DND-41 (cell line): ENCODE results near the gene RASD2.

Source experiments
- ATAC-seq: fragments of 200-7000 bp; cut with Tn5 transposase; 3 replicates; pipeline ENCODE4 v1.9.1; 2021; ENCODE audit warnings: low read depth; ENCODE audit not compliant: insufficient read depth
- DNase-seq: peaks from one replicate; pipeline ENCODE4 v3.0.0-alpha.2; 2020
- H2AFZ ChIP-seq: 2 replicates; pipeline ENCODE4 v1.6.0; 2012; ENCODE audit warnings: low read depth, low read length
- H3K27ac ChIP-seq: 2 replicates; pipeline ENCODE4 v1.5.1; 2012; ENCODE audit warnings: low read length, inconsistent platforms
- H3K27me3 ChIP-seq: fragments of 200-600 bp; sonication (generic); 2 replicates; pipeline ENCODE4 v1.6.0; 2012; ENCODE audit warnings: low read length, mild to moderate bottlenecking, inconsistent platforms; ENCODE audit not compliant: insufficient read depth, poor library complexity
- H3K36me3 ChIP-seq: 2 replicates; pipeline ENCODE4 v1.5.1; 2012; ENCODE audit warnings: low read length, inconsistent platforms; ENCODE audit not compliant: insufficient read depth
- H3K4me1 ChIP-seq: 2 replicates; pipeline ENCODE4 v1.5.1; 2012; ENCODE audit warnings: mild to moderate bottlenecking, low read length; ENCODE audit not compliant: insufficient read depth
- H3K4me2 ChIP-seq: 2 replicates; pipeline ENCODE4 v1.6.0; 2012; ENCODE audit warnings: mild to moderate bottlenecking, moderate library complexity, low read length, inconsistent platforms; ENCODE audit not compliant: insufficient read depth
- H3K4me3 ChIP-seq, 2 experiments: fragments of 200-600 bp in 1 of 2; shearing (Covaris generic) in 1 of 2; 2 replicates each; pipeline ENCODE4 v1.5.1; 2012 to 2016; ENCODE audit warnings: inconsistent platforms in 2 of 2, low read length in 2 of 2, mild to moderate bottlenecking in 2 of 2, low read depth in 1 of 2, moderate library complexity in 1 of 2
- H3K79me2 ChIP-seq: 2 replicates; pipeline ENCODE4 v1.6.0; 2012; ENCODE audit warnings: low read length, inconsistent platforms; ENCODE audit not compliant: insufficient read depth
- H3K9ac ChIP-seq: 2 replicates; pipeline ENCODE4 v1.6.0; 2012; ENCODE audit warnings: low read depth, mild to moderate bottlenecking, inconsistent platforms, low read length, moderate library complexity
- H3K9me3 ChIP-seq: 2 replicates; pipeline ENCODE4 v1.5.1; 2012; ENCODE audit warnings: low read length, moderate library complexity, mild to moderate bottlenecking, inconsistent platforms; ENCODE audit not compliant: insufficient read depth, severe bottlenecking
- H4K20me1 ChIP-seq: 2 replicates; pipeline ENCODE4 v1.6.0; 2012; ENCODE audit warnings: low read length; ENCODE audit not compliant: insufficient read depth
- CTCF ChIP-seq: IDR thresholded peaks from 2 replicates; pipeline ENCODE4 v1.5.1; 2012; ENCODE audit warnings: borderline replicate concordance, low read length, moderate library complexity, mild to moderate bottlenecking; ENCODE audit not compliant: poor library complexity, severe bottlenecking; ENCODE audit errors: extremely low read depth
- EZH2 ChIP-seq: IDR thresholded peaks from 3 replicates; pipeline ENCODE4 v1.6.1; 2012; ENCODE audit warnings: borderline replicate concordance, low read depth, mild to moderate bottlenecking, moderate library complexity, low read length, inconsistent platforms; ENCODE audit not compliant: severe bottlenecking

RASD2 gene

GRCh38 chr22:35547987-35548721 lies 7.5 kb downstream of the RASD2 start:
- Histone ChIP-seq H3K4me2 (no peak overlapping the region), H3K36me3 (no peaks in the 10 kb centered on the region), H3K9me3 (no peaks in the 10 kb centered on the region), H2AFZ (no peak overlapping the region), H4K20me1 (peaks cover 21% of the 10 kb centered on the region; the same call in 1 of the 2 replicates), H3K9ac (no peak overlapping the region), H3K4me1 (peaks cover 13% of the 10 kb centered on the region), H3K79me2 (no peaks in the 10 kb centered on the region), H3K27me3 (peaks cover 4% of the 10 kb centered on the region), H3K27ac (no peak overlapping the region), H3K4me3 (no peak overlapping the region)
- DNase-seq (no peak), ATAC-seq (no peak)
- peak; percentile 33 for TF ChIP-seq CTCF
- TF ChIP-seq EZH2: no peak

- no peak overlapping the region for H3K9ac ChIP-seq
Measured at GRCh38 chr22:35548722-35549112, 8.1 kb downstream of the RASD2 start.

GRCh38 chr22:35549328-35549727 lies 8.7 kb downstream of the RASD2 start:
- Histone ChIP-seq H2AFZ (no peak overlapping the region), H3K4me3 (no peak overlapping the region), H3K27ac (no peak overlapping the region), H3K79me2 (no peaks in the 10 kb centered on the region), H3K36me3 (no peaks in the 10 kb centered on the region), H3K9me3 (no peaks in the 10 kb centered on the region), H3K4me1 (peaks cover 10% of the 10 kb centered on the region), H4K20me1 (peaks cover 22% of the 10 kb centered on the region; the same call in 1 of the 2 replicates), H3K27me3 (peaks cover 4% of the 10 kb centered on the region), H3K4me2 (no peak overlapping the region), H3K9ac (no peak overlapping the region)
- DNase-seq (no peak), ATAC-seq (no peak)
- TF ChIP-seq CTCF (no peak), EZH2 (no peak)

More at GRCh38 chr22:35548722-35549112, 8.1 kb downstream of the RASD2 start:
- H3K27me3 ChIP-seq: peaks cover 4% of the 10 kb centered on the region
- no peak overlapping the region for H3K27ac ChIP-seq
- H3K9me3 ChIP-seq: no peaks in the 10 kb centered on the region
- no peak overlapping the region for H3K4me3 ChIP-seq
- H2AFZ ChIP-seq: no peak overlapping the region
- DNase-seq (no peak), ATAC-seq (no peak)
- H3K4me1 ChIP-seq: peaks cover 13% of the 10 kb centered on the region
- no peaks in the 10 kb centered on the region for H3K79me2 ChIP-seq
- no peaks in the 10 kb centered on the region for H3K36me3 ChIP-seq
- H3K4me2 ChIP-seq: no peak overlapping the region
- peaks cover 22% of the 10 kb centered on the region; the same call in 1 of the 2 replicates for H4K20me1 ChIP-seq
- TF ChIP-seq CTCF (no peak), EZH2 (no peak)
